ENCODE data around the gene BEGAIN.

The BEGAIN gene, protein sequence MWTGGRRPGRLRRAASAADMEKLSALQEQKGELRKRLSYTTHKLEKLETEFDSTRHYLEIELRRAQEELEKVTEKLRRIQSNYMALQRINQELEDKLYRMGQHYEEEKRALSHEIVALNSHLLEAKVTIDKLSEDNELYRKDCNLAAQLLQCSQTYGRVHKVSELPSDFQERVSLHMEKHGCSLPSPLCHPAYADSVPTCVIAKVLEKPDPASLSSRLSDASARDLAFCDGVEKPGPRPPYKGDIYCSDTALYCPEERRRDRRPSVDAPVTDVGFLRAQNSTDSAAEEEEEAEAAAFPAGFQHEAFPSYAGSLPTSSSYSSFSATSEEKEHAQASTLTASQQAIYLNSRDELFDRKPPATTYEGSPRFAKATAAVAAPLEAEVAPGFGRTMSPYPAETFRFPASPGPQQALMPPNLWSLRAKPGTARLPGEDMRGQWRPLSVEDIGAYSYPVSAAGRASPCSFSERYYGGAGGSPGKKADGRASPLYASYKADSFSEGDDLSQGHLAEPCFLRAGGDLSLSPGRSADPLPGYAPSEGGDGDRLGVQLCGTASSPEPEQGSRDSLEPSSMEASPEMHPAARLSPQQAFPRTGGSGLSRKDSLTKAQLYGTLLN

DNA sequence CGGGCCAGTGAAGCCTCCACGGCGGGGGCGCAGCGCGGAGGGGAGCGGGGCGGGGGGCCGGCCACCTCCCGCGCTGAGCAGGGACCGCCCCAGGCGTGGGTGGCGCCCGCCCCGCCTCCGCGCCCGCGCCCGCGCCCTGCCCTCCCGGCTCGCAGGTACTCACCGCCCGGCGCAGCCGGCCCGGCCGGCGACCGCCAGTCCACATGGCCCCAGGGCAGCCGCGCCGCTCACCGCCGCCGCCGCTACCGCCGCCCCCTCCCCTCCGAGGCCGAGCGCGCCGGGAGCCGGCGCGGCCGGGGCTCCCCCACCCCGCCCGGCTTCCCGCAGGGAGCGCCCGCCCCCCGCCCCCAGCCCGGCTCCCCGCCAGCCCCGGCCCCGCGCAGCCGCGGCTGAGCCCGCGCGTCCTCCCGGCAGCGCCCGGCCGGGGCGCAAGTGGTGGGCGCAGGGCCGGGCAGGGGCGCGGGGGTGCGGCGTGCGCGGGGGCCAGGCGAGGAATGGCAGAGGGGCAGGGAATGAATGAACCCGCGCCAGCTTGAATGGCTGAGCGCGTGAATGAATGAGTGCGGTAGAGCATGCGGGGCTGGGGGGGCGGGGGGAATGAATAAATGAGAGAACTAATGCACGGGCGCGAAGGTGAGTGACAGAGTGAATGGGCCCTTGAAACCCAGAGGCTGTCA, at the start of gene BEGAIN:
Gene BEGAIN, minus strand, starts transcription at position 332 of the 677 bp plus-strand sequence. Its CDS starts 127 bp downstream, at position 205.
- no peak for DNase-seq (ENCODE audit: low read depth, low spot score)

DNA sequence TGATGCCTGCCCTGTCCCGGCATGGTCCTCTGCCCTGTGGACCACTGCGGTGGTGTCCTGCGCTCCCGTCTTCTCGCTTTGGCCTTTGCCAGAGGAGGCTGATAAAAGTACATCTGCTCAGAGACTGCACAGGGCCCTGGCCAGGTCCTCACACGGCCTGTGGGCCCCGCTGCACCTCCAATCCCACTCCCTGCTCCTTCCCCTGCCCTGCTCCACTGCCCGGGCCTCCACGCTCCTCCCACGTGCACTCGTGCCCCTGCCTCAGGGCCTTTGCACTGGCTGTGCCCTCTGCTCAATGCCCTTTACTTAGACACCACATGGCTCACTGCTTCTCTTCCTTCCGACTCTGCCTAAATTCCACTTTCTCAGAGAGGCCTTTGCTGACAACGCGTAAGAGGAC, 49.3 kb upstream of the BEGAIN start:
- DNase-seq (ENCODE audit: low read depth, low spot score), result no peak

DNA sequence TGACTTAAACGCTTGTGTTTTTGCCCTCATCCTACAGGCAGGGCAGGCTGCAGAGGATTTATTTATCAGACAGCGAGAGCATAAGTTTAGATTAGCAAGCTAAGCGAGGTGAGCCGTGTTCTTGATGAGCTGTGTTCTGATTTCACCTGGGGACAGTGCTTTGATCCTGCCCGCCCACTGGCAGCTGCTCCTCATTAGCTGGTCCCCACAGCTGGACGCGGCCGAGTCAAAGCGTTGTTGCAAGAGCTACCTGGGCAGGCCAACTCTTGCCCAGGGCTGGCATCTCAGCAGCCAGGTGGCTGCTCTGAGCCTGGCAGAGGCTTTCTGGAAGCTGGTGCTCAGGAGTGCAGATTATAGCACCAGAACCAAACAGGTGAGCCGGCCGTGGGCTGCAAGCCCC, 46.8 kb upstream of the BEGAIN start:
- DNase-seq (ENCODE audit: low read depth, low spot score), result no peak

DNA sequence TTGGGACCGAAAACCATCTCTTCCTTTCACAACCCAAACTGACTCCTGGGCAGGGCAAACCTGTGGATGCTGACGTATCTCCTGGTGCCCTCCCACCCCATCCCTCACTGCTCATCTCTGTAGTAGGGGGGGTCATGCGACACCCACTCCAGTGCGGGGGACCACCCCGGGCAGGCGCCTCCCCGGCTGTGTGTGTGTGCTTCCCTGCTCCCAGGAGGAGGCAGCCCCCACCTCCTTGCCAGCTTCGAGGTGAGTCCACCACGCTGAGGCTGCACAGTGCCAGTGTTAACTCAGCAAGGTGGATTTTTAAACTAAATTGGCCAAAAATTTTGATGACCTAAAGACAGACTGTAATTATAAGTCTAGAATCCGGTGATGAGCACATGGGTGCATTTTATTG, 46.2 kb upstream of the BEGAIN start:
- DNase-seq (ENCODE audit: low read depth, low spot score), result no peak

DNA sequence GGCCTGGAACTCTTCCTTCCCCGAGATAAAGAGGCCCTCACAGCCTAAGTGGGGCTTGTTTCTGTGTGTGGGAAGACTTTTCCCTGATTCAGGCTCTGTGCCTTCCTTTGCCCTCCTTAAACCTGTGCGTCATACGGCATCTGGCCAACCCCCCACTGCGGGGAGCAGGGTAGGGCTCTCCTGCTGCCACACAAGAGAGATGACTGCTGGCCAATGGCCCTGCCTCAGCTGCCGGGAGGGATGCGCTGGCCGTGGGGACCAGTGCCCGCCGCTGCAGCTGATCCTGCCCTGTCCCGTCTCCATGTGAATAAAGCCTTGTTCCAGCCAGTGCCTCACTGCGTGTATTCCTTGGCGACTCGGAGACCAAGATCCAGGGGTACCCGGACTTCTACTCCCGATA, 42.5 kb upstream of the BEGAIN start:
- DNase-seq (ENCODE audit: low read depth, low spot score), result no peak

DNA sequence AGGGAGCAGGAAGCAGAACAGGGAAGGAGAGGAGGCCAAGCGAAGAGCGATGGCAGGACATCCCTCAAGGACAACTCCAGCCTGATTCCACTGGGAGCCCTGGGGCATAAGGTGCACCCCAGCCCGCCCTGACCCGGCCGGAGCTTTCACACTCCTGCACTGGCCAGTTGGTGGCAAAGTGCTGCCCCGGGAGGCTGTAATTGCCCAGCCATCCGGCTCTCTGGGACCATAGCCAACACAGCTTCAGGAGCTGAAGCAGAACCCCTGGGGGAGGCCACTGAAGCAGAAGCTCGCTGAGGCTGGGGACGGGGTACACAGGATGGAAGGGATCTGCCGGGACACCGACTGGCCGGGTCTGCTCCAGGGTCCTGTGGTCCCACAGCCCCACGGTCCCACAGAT, 41.9 kb upstream of the BEGAIN start:
- no peak for DNase-seq (ENCODE audit: low read depth, low spot score)

DNA sequence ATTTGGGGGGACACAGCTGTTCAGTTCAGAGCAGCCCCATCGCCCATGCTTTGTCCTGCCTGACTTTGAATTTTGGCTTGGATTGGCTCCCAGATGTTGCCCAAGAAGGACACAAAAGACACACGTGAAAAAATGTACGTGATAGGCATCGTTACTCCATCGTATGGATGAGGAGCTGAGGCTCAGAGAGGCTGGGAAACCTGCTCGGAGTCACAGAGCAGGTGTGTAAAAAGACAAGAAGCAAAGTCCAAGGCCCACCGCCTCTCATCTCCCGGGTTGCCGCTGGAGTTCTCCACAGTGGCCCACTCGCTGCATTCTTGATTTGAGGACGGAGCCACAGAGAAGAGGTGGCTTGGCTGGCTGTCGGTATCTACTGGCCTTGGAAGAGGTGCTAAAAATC, 41.0 kb upstream of the BEGAIN start:
- DNase-seq (ENCODE audit: low read depth, low spot score), result no peak

DNA sequence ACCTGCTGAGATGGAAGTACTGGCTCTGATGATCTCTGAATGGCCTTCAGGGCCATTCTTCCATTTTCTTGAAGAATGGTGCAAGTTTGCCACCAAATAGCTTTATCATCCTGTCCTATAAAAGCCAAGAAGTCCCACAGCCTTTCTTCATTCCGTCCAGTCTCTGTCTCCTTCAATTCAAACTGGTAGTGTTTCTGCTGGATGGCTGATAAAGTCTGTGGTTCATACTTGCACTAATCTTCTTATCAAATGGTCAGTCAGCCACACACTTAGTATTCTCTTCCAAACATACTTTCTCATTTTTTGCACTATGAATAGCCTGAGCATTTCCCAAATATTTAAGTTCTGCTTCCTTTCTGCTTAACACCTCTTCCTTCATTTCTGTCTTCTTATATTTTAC, 39.4 kb upstream of the BEGAIN start:
- no peak for DNase-seq (ENCODE audit: low read depth, low spot score)

DNA sequence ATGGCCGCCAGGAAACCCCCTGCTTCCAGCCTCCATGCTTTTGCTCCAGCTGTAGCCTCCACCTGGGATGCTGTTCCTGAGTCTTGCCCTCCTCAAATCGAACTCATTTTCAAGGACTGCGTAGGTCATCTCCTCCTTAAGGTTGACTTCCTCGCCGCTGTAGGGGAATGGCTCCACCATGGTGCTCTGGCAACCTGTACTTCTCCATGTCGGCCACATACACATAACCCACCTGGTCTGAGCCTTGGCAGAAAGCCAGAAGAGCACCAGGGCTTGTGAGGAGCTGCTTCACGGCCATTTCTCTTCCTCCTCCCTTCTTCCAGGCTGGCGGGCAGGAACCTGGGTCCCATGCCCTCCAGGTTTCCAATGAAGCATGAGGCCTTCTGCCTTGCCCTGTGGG, 36.7 kb upstream of the BEGAIN start:
- no peak for DNase-seq (ENCODE audit: low read depth, low spot score)

DNA sequence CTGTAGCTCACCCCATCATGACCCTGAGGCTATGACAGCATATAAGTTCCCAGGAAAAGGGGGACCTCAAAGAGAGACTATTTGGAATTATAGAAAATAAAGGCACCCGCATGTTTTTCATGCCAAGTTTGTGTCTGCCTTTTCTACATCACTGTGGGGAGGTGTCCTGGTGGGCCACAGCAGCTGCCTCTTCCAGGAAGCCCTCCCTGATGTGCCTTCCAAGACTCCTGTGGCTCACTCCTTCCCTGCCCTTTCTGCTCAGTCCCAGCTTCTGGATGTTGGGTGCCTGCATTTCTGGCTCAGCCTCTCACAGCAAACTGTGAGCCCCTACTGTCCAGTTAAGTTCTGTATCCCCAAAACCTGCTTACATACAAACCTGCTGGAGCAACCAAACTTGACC, 36.3 kb upstream of the BEGAIN start:
- no peak for DNase-seq (ENCODE audit: low read depth, low spot score)

DNA sequence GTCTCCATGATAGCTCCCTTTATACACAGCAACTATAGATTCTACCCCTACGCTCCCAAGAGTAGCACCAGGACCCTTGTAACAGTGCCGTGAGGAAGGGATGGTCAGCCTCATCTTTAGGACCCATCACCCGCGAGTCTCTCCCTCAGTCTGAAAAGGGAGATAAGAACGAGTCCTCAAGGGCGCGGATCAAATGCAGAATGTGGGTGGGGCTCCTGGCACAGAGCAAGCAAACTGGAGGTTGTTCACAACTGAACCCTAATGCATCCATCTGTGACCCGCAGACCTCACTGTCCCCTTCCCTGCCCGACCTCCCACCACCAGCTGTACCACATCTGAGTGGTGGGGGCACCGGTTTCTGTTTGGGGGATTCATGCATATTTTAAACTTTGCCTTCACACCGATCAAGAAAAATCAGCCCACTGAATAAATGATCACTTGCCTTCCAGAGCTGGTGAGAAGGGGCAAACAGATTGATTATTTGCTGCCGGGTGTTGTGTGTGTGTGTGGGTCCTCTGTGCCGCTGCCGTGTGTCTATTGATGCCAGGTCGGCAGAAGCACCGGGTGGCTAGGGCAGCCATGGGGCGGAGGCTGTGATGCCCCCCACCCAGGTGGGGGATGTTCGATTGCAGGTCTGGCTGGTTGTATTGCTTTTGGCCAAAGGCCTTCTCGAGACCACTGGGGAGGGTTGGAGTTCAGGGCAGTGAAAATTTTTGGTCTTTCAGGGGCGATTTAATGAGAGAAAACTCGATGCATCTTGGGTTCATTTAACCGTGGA, 35.7 kb upstream of the BEGAIN start:
- DNase-seq (ENCODE audit: low read depth, low spot score), result no peak

DNA sequence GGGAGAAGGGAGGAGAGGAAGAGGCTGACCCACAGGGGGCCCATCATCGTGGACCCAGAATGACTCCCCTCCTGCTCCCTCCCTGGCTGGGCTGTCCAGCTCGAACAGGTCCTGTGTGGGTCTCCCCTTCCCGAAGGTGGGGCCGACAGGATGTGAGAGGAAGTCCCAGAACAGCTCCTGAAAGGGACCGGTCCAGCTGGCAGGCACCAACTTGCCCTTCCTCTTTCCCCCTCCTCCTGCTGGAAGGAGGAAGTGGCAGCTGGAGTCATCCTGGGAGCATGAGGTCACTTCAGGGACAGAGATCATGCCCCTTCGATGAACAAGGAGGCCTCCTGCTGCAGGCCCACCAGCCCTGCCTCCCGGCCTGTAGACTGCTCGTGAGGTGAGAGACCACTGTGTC, 35.0 kb upstream of the BEGAIN start:
- no peak for DNase-seq (ENCODE audit: low read depth, low spot score)

DNA sequence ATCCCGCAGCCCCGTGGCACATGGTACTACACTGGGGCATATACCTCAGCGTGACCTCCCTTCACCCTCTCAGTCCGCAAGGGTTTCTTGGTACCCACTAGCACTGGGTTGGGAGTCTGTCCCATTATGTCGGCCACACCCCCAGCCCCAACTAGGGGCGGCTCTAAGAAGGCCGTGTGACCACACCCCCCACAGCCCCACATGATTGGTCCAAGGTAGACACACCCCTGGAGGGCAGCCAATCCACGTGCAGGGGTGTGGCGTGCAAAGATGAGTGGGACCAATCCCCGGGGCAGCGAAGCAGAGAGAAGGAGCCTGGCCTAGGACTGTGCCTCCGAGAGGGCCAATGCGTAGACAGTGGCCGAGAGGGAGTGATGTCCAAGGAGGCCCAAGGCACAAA, 34.6 kb upstream of the BEGAIN start:
- DNase-seq (ENCODE audit: low read depth, low spot score), result no peak

DNA sequence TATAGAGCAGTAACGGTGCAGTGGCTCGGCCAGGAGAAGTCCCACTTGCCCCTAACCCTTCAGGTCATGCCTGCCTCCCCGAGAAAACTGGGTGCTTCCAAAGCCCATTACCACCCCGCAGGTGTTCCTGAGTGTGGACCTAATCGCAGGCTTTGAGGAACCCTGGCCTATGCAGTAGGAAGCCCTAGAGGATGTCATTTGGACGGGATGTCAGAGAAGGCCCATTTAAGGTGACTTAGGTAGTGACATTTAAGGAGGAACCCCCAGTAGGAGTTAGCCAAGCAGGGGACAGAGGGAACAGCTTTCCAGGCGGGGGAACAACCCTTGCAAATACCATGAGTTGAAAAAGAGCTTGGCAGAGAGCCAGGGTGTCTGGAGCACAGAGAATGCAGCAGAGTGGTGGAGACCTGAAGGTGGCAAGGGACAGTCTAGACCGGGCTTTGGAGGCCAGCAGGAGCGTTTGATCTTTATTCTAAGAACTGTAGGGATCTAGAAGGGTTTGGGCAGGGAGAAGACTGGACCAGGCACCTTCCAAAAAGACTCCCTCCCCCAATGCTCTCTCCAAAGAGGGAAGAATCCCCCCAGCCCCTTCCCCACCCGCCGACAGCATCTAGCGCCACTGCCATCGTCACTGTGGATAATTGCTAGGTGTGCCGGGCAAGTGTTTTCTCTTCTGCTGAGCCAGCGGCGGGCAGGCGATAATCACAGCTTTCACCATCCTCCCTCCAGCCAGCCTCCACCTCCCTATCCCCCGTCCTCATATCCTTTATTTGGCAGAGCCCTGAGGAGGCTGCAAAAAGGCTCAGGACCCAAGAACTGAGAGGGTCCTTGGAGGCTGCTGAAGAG, 33.3 kb upstream of the BEGAIN start:
- no peak for DNase-seq (ENCODE audit: low read depth, low spot score)

DNA sequence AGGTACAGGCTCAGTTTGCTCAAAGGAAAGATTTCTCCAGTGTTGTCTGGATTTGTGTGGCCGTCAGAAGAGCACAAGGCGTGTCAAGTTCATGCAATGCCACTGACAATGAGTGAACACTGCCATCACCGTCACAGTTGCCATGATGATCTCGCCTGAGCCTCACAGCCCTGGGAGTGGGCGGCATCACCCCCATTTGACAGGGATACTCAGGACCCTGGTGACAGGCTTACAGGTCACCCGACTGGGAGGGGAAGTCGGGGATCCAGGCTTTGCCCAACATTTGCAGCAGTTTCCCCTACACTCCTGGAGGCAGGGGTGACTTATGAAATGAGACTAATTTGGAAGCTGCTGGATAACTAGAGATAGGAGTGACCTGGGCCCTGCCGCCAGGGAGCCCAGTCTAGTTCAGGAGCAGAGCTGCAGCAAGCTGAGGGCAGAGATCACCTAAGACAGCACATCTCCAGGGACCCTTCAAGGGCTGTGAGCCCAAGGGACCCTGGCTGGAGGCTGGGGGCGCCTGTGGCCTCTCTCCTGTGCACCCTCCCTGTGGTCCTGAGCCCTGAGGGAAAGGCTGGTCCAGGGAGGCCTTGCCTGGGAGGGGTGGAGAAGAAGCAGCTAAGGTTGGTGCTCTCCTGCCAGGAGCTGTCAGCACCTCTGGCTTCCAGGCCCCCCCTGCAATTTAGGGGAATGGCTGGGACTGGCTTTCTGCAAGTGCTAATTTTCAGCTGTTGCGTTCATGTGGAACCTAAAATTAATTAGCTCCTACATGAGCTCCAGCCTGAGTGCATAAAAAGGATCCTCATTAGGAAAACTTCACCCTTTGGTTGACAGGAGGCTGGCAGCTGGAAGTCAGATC, 32.4 kb upstream of the BEGAIN start:
- DNase-seq (ENCODE audit: low read depth, low spot score), result no peak

DNA sequence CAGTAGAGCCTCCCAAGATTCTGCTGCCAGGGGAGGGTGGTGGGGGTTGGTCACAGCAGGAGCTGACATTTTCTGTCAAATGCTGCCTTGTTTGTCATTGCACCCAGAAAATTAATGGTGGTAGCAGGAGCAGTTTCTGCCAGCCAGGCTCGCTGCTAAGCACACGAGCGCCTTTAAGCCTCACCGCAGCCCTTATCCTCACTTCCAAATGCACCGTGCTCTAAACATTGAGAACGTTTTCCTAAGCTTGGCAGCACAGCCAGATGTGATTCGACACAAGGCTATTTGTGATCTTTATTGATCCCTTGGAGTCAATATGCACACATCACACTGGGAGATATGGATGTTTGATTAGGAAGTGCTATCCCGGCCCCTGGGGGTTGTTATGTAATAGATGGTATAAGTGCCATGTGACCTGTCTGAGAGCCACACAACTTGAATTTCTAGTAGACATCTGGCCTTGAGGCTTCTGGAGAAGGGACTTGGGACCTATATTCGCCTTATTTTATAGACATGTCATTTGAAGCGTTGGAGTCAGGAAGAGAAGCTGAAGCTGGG, 31.6 kb upstream of the BEGAIN start:
- no peak for DNase-seq (ENCODE audit: low read depth, low spot score)

DNA sequence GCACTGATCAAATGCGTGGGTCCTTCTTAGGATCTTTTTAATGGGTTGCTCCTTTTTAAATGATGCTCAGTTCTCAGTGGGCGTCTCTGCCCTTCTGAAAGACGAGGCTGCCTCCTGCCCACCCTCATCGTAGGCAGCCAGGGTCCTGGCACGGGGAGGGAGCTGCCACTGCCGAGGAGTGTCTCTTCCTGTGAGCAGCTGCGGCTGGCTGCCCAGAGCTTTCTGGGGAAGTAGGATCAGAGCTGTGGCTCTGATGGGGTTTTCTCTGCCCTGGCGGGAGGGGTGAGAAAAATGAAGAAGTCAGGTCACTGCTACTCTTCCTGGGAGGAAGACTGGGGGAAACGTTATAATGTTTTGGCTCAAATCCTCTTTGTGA, 31.1 kb upstream of the BEGAIN start:
- DNase-seq (ENCODE audit: low read depth, low spot score), result no peak

DNA sequence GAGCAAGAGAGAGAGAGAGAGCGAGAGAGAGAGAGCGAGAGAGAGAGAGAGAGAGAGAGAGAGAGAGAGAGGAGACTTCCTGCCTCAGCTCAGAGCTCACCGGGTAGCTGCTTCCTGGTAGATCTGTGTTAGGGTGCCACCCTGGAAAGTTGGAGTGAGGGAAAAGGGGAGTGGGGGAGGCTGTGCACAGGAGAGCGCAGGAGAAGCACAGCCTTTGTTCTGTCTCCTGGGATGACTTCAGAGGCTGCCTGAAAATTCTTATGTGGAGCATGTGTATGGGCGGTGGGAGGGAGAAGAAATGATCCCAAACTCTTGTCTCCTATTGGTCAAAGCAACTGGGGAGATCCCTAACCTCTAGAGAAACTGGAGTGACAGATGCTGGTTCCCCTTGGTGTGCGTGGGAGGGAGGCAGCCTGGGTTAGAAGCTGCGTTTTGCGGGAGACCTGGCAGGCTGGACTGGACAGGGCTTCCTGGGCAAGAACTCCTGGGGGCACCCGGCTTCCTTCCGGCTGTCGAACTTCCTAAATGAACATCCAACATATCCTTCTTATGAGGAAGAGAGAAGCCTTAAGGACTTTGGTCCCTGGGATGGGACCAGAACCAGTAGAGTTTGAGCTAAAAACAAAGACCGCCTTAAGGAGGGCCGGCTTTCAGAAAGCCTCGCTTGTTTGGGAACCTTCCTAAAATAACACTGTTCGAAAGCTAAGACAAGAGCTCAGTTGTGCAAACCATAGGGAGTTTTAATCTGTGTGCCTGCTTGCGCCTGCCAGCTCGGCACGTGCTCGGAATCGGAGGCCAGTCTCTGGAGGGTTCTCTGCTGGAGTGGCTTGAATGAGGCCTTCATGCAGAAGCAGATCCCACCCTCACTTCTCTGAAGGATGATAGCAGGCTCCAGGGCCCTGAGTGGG, 30.4 kb upstream of the BEGAIN start:
- no peak for DNase-seq (ENCODE audit: low read depth, low spot score)

DNA sequence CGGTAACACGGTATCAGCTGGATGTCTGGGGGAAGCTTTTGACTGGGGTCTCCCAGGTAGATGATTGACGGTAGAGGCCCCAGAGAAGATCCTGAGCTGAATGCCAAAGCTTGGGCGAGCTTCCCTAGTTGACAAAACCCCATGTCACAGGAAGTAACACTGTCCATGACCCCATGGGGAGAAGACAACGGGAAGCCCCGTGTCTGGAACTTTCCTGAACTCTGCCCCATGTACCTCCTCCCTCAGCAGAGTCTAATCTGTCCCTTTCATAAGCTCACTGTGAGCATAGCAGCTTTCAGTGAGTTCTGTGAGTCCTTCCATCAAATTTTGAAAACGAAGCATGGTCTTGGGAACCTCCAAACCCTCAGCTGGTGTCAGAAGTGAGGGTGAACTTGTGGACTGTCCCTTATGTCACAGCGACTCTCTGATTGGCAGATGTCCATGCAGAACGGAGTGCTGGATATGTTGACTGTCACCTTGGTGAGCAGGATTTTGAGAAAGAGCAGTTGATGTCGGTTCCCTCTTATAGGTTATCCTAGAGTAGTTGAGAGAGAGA, 29.7 kb upstream of the BEGAIN start:
- DNase-seq (ENCODE audit: low read depth, low spot score), result no peak

Data from activated CD4-positive, CD25-positive, alpha-beta regulatory T cell treated with anti-CD3 and anti-CD28 coated beads, Interleukin-2, amount 50 U/mL, for 16 hours (primary cell).